Measurements from ENCODE around the gene RGS18. TPM values are rescaled to one million over a fixed set of nuclear protein-coding genes. Genes with fewer than 3 reads are reported as not detected.
"Not testable (repeated sequence)": the region's sequence is repeated elsewhere in the genome, so short reads cannot be mapped to it uniquely, and the experiment has no call there.

The RGS18 gene, protein sequence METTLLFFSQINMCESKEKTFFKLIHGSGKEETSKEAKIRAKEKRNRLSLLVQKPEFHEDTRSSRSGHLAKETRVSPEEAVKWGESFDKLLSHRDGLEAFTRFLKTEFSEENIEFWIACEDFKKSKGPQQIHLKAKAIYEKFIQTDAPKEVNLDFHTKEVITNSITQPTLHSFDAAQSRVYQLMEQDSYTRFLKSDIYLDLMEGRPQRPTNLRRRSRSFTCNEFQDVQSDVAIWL
- total RNA-seq: 5.5 TPM
- polyA plus RNA-seq: 1.5 TPM

DNA sequence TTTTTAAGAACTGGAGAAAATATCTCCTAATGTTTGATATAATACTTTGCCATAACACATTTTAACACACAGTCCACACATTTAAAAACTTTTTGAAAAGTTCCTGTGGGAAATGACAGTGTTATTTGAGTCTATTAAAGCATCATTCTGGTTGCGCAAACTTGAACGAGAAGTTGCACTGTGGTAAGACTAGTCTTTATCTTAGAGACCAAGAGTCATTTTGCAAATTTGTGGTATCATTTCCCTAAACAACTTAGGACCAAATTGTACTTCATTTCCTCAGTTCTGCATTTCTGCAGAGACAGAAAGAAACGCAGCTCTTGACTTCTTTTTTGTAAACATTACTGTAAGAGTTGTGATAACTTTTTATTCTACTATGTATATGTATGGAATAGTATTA is at the start of gene RGS18:
RGS18 (plus strand) TSS at position 282 of the 400 bp plus-strand sequence. CDS start 176 bp downstream, outside the sequence.
- Histone ChIP-seq H3K4me1 (ENCODE audit: insufficient read depth) (no peaks in the 10 kb centered on the region), H3K27ac (ENCODE audit: low read depth) (no peak within 1 kb of the TSS), H3K4me3 (ENCODE audit: low read depth, low read length) (no peak within 1 kb of the TSS), H3K36me3 (ENCODE audit: insufficient read depth) (no peaks in the 10 kb centered on the region)
- no peak for DNase-seq (ENCODE audit: extremely low spot score)
- WGBS: 44% methylated on average over 3 of the region's 3 CpGs

DNA sequence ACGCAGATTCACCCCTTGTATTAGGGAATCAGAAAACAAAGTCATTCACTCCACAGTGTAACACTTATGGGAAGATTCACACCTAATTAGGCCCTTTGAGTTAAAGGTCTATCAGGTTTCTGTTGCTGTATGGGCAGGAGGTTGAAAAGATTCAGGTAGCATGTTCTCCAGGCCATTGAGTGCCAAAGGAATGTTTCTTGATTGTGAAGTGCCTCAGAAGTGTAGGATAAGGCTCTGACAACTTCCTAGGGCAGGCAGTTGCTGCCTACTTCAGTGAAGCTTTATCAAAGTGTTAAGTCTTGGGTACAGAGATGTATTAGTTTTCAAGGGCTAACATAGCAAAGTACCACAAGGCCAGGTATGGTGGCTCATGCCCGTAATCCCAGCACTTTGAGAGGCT is 48.7 kb upstream of the RGS18 start:
- no peak overlapping the region for H3K27ac ChIP-seq (ENCODE audit: low read depth)
- no peaks in the 10 kb centered on the region for H3K36me3 ChIP-seq (ENCODE audit: insufficient read depth)
- WGBS: 94% methylated on average over 2 of the region's 2 CpGs
- H3K4me1 ChIP-seq (ENCODE audit: insufficient read depth): no peaks in the 10 kb centered on the region
- no peak for DNase-seq (ENCODE audit: extremely low spot score)
- no peak overlapping the region for H3K4me3 ChIP-seq (ENCODE audit: low read depth, low read length)

DNA sequence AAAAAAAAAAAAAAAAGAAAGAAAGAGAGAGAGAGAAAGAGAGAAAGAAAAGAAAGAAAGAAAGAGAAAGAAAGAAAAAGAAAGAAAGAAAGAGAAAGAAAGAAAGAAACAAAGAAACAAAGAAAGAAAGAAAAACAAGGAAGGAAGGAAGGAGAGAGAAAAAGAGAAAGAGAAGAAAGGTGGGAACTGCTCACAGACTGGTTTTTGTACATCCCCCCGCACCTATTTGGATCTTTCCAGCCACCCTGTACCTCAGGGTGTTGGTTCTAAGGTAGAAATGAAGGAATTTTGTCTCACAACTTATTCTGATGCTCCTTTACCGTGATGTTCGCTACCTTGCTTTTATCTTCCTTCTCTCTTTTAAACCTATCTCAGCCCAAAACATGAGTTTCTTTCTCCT is 43.3 kb upstream of the RGS18 start:
- DNase-seq (ENCODE audit: extremely low spot score): no peak
- WGBS: 95% methylated on average over 3 of the region's 3 CpGs

DNA sequence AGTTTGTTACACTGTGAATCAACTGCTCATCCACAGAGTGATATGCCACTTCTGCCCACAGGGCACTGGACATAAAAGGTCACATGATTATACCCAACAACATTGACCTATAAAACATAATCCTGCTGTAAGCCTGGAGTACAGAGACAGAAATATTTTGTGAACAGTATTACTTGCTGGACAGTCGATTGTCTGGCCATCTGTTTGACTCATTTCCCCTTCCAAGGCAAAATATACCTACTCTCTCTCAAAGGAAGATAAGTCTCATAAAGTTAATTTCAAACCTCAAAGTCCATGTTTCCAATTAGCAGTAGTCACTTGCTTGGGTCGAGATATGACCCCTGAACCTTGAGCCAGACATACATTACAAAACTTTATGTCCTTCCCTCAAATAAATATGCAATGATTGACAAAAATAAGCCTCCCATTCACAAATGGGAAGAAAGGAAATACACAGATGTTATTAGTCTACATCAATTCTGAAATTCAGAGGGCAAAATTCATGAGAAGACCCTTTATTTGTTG is 39.3 kb upstream of the RGS18 start:
- WGBS: 52% methylated on average over 2 of the region's 2 CpGs
- Histone ChIP-seq H3K36me3 (ENCODE audit: insufficient read depth) (no peaks in the 10 kb centered on the region), H3K4me1 (ENCODE audit: insufficient read depth) (no peaks in the 10 kb centered on the region), H3K4me3 (ENCODE audit: low read depth, low read length) (no peak overlapping the region), H3K27ac (ENCODE audit: low read depth) (no peak overlapping the region)
- no peak for DNase-seq (ENCODE audit: extremely low spot score)

More for the DNA sequence above, 43.3 kb upstream of the RGS18 start:
- Histone ChIP-seq H3K27ac (ENCODE audit: low read depth) (no peak overlapping the region), H3K4me3 (ENCODE audit: low read depth, low read length) (no peak overlapping the region), H3K36me3 (ENCODE audit: insufficient read depth) (no peaks in the 10 kb centered on the region), H3K4me1 (ENCODE audit: insufficient read depth) (no peaks in the 10 kb centered on the region)

DNA sequence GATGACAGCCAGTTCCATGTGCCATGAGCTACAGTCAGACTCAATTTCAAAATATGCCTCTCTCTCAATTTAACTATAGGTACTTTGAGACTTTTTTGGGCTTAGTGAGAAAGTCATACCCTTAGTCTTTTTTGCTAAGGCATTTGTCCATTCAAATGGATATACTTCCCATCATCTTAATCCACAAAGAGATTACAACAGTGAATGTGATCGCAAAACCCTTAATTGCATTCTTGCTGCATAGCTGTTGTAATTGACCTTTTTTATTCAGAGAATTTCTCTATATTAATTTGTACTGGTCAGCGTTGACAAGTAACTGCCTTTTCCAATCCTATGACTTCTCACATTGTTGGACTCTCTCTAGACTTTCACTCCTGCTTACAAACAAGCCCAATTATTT is 38.6 kb upstream of the RGS18 start:
- no peak overlapping the region for H3K4me3 ChIP-seq (ENCODE audit: low read depth, low read length)
- H3K4me1 ChIP-seq (ENCODE audit: insufficient read depth): no peaks in the 10 kb centered on the region
- no peak for DNase-seq (ENCODE audit: extremely low spot score)
- no peaks in the 10 kb centered on the region for H3K36me3 ChIP-seq (ENCODE audit: insufficient read depth)
- no peak overlapping the region for H3K27ac ChIP-seq (ENCODE audit: low read depth)
- 87% methylated on average over 2 of the region's 2 CpGs for WGBS

DNA sequence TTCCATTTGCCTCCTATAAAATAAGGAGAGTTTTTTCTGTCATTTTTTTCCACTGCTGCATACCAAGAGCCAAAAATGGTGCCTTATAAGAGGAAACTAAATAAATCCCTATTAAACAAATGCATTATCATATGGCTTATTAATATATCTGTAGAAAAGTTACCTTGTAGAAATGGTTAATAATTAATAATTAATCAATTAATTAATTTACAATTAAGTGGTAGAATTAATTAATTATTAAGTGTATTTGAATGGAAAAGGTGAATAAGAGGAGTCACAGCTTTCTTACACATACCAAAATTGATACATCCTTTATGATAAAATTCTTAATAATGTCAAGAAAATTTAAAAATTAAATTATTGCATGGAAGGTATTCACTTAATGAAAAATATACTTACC is 35.6 kb upstream of the RGS18 start:
- H3K4me1 ChIP-seq (ENCODE audit: insufficient read depth): no peaks in the 10 kb centered on the region
- no peaks in the 10 kb centered on the region for H3K36me3 ChIP-seq (ENCODE audit: insufficient read depth)
- H3K4me3 ChIP-seq (ENCODE audit: low read depth, low read length): no peak overlapping the region
- no peak for DNase-seq (ENCODE audit: extremely low spot score)
- H3K27ac ChIP-seq (ENCODE audit: low read depth): no peak overlapping the region

DNA sequence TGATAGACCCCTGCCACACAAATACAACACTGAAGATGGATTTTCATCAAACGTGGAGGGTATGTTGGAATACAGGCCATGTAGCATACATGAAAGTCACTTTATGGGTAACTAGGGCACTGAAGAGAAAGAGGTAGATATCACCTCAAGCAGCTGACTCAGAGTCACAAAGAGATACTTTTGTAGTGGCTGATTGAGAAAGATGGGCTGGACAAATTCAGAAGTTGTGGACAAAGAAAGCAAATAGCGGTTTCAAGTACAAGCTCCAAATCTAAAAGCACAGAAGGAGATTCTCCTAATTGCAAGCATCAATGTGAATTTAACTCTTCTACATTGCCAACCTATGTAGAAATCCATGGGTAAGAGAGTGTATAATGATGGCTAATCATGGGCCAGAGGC is 35.0 kb upstream of the RGS18 start:
- no peaks in the 10 kb centered on the region for H3K36me3 ChIP-seq (ENCODE audit: insufficient read depth)
- H3K27ac ChIP-seq (ENCODE audit: low read depth): no peak overlapping the region
- 93% methylated on average over 2 of the region's 2 CpGs for WGBS
- H3K4me3 ChIP-seq (ENCODE audit: low read depth, low read length): no peak overlapping the region
- DNase-seq (ENCODE audit: extremely low spot score): no peak
- H3K4me1 ChIP-seq (ENCODE audit: insufficient read depth): no peaks in the 10 kb centered on the region

DNA sequence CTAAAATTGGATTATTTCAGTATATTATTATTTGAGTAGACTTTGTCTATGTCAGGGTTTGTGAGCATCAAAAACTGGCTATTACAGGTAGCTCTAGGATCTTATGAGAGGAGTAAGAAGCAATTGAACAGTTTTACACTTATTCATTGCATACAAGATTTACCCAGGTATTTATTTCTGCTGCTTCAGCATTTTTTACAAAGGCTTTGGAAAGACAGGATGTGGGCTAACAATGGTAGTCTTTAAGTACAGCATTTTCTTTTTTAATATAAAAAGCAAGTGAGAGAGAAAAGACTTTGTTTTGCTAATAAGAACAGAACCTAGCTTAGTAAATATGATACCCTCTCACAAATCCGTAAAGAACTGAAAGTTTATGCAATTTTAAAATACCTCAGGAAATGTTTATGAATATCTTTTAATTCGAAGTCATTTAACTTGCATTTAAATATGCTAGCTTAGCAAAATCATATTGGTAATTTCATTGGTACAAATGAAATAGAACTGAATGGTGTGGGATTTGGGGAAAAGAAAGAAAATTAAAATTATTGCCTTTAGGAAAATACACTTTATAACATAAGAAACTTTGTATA is 32.1 kb upstream of the RGS18 start:
- H3K27ac ChIP-seq (ENCODE audit: low read depth): no peak overlapping the region
- no peaks in the 10 kb centered on the region for H3K4me1 ChIP-seq (ENCODE audit: insufficient read depth)
- WGBS: 55% methylated on average over 2 of the region's 2 CpGs
- H3K36me3 ChIP-seq (ENCODE audit: insufficient read depth): no peaks in the 10 kb centered on the region
- DNase-seq (ENCODE audit: extremely low spot score): no peak
- H3K4me3 ChIP-seq (ENCODE audit: low read depth, low read length): no peak overlapping the region

DNA sequence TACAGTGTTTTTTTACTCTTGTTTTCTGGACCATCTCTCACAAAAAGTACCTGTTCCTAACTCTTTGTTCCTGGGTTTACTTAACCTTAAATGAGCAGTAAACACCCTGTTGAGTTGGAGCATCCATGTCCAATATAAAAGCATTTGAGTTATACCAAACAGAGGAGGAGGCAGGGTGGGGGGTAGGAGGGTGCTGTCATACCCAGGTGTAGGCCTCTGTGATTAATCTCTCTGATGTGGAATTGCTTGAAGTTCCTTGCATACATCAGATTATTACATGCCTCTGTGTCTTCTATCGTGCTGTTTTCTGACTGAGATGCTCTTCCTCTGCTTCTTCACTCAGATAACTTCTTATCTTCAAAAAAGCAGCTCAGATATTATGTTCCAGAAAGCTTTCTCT is 28.1 kb upstream of the RGS18 start:
- Histone ChIP-seq H3K4me1 (ENCODE audit: insufficient read depth) (no peaks in the 10 kb centered on the region), H3K4me3 (ENCODE audit: low read depth, low read length) (no peak overlapping the region), H3K36me3 (ENCODE audit: insufficient read depth) (no peaks in the 10 kb centered on the region), H3K27ac (ENCODE audit: low read depth) (no peak overlapping the region)
- 61% methylated on average over 1 of the region's 1 CpG for WGBS
- no peak for DNase-seq (ENCODE audit: extremely low spot score)

DNA sequence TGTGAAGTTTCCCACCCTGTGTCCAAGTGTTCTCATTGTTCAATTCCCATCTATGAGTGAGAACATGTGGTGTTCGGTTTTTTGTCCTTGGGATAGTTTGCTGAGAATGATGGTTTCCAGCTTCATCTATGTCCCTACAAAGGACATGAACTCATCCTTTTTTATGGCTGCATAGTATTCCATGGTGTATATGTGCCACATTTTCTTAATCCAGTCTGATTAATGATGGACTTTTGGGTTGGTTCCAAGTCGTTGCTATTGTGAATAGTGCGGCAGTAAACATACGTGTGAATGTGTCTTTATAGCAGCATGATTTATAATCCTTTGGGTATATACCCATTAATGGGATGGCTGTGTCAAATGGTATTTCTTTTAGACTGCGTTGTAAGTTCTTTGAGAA is 27.4 kb upstream of the RGS18 start:
- not testable (repeated sequence) for DNase-seq (ENCODE audit: extremely low spot score); H3K4me3 ChIP-seq (ENCODE audit: low read depth, low read length); H3K36me3 ChIP-seq (ENCODE audit: insufficient read depth); H3K27ac ChIP-seq (ENCODE audit: low read depth); H3K4me1 ChIP-seq (ENCODE audit: insufficient read depth)
- 94% methylated on average over 5 of the region's 5 CpGs for WGBS

DNA sequence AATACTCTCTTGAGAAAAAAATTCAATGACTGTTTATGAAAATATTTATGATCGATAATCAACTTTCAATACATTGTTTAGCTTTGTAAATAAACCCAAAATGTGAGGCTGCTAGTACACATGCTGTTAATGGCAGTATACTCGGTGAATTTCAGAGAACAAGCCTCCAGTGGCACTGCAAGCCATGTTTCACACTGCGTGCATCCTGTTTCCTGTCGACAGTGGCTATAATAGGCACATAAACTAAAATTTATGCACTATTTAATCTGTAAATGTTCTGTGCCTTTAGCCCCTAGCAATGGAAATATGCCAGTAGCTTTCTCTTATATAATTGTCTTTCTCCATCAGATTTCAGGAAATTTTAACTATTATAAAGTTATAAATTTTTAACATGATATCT is 26.3 kb upstream of the RGS18 start:
- Histone ChIP-seq H3K4me3 (ENCODE audit: low read depth, low read length) (no peak overlapping the region), H3K27ac (ENCODE audit: low read depth) (no peak overlapping the region), H3K4me1 (ENCODE audit: insufficient read depth) (no peaks in the 10 kb centered on the region), H3K36me3 (ENCODE audit: insufficient read depth) (no peaks in the 10 kb centered on the region)
- DNase-seq (ENCODE audit: extremely low spot score): no peak
- WGBS: 52% methylated on average over 4 of the region's 4 CpGs

DNA sequence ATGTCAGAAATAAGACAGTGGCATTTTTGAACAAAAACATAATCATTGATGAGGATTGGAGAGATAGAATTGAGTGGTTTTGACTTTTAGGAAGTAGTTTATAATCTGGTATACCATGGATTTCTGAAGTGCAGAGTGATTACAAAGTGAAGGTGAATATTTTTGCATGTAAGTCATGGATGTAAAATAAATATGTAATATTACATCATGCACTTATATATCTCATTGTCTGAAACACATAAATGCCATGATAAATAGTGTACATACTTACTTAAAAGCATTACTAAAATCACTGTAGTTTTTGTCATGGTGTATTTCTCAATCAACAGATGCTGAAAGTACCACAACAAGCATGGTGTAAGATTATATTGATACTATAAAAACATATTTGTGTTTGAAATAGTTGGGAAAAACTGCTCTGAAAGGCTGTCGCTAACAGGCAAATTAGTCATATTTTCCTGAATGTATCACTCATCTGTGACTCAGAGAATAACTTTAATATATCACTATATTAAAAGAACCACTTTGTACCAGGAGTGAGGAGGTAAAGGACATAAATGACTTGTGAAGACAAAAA is 24.8 kb upstream of the RGS18 start:
- no peak for DNase-seq (ENCODE audit: extremely low spot score)
- H3K27ac ChIP-seq (ENCODE audit: low read depth): no peak overlapping the region
- no peak overlapping the region for H3K4me3 ChIP-seq (ENCODE audit: low read depth, low read length)
- no peaks in the 10 kb centered on the region for H3K4me1 ChIP-seq (ENCODE audit: insufficient read depth)
- WGBS: 92% methylated on average over 1 of the region's 1 CpG
- H3K36me3 ChIP-seq (ENCODE audit: insufficient read depth): no peaks in the 10 kb centered on the region

DNA sequence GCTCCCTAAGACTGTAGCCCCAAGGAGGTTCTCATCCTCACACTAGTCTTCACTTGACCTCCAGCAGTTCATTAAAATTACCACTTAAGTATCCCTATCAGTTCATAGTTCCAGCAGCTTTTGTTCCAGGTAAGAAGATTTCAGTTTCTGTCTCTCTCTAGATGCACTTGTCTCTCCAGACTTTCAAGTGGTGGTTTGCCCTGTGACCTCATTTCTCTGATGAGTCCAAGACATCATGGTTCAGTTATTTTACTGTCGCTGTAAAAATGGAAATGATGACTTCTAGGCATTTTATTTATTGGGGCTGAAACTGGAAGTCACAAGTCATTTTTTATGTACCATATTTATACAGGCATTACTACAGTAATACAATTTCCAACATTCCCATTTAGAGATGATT is 17.9 kb upstream of the RGS18 start:
- Histone ChIP-seq H3K4me1 (ENCODE audit: insufficient read depth) (no peaks in the 10 kb centered on the region), H3K27ac (ENCODE audit: low read depth) (no peak overlapping the region), H3K4me3 (ENCODE audit: low read depth, low read length) (no peak overlapping the region), H3K36me3 (ENCODE audit: insufficient read depth) (no peaks in the 10 kb centered on the region)
- WGBS: 83% methylated on average over 1 of the region's 1 CpG
- no peak for DNase-seq (ENCODE audit: extremely low spot score)

DNA sequence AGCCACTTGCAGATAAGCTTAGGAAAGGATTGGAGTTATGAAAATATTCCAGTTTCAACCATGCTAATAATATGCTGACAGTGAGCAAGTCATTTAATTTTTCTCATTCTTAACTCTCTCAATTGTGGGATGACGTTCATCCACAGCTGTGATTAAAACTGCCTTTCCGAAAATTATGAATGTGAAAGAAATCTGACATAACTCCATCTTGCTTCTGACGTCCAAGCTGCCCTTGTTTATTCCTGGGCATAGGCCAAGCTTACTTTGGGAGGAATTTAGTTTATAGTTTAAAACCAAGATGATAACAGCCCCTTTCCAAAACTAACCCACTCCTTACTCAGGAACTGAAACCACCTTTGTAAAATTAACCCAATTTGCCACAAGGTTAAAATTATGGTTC is 11.0 kb upstream of the RGS18 start:
- Histone ChIP-seq H3K27ac (ENCODE audit: low read depth) (no peak overlapping the region), H3K4me3 (ENCODE audit: low read depth, low read length) (no peak overlapping the region), H3K4me1 (ENCODE audit: insufficient read depth) (no peaks in the 10 kb centered on the region), H3K36me3 (ENCODE audit: insufficient read depth) (no peaks in the 10 kb centered on the region)
- WGBS: 38% methylated on average over 3 of the region's 3 CpGs
- no peak for DNase-seq (ENCODE audit: extremely low spot score)

Data from urinary bladder (tissue), 4 donors.